HG03159 (cell line): ENCODE data around the gene WDR7.
A peak's percentile ranks its signal among the peaks of the same experiment; 100 is the strongest.

Source experiments
- ATAC-seq: cut with Tn5 transposase; IDR thresholded peaks from one replicate; pipeline ENCODE4 v1.9.1; 2021; ENCODE audit warnings: mild to moderate bottlenecking, moderate library complexity; ENCODE audit not compliant: unreplicated experiment

Gene WDR7

DNA sequence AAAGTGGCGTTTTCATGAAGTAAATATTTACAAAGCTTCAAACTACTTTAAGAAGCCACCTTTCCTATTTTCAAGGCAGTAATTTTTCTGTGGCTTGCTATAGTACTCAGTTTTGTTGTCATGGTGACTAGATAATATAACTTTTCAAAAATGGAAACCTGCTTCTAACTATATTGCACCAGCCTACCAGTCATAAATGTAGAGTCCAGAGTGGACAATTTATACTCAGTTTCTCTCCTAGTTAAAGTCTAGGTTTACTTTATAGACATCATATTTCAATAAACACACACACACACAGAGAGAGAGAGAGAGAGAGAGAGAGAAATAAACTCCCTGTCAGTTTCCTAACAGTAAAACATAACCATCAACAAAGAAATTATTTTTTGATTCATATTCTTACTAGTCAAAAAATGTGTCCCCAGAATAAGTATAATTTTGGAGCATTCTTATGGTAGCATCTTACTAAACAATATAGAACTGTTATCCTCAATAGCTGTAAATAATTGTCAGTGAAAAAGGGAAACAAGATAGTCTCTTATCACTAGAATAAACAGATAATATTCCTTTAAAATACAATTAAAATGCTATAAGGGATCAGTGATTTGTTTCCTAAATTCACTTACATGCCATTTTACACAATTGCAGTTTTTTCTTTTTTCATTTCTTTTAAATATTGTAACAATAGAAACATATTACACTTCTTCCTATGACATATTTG lies 332.3 kb downstream of the WDR7 start:
- no peak for ATAC-seq

DNA sequence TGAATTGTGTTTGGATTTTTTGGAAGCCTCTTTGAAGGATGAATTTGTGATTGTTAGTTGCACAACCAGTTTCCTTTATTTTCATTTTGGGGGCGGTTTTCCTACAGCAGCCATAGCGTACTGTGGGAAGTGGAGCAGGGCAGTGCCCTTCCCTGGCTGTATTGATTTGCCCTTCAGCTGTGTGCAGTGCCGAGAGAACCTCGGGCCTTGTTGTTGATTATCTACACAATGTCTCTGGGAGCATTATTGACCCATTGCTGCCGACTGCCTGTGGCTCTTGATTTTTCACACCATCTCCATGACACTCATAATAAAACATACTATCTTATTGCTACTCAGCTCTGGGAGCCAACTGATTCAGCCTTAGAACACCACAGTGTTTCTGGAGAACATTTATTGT lies 333.6 kb downstream of the WDR7 start:
- ATAC-seq: no peak

DNA sequence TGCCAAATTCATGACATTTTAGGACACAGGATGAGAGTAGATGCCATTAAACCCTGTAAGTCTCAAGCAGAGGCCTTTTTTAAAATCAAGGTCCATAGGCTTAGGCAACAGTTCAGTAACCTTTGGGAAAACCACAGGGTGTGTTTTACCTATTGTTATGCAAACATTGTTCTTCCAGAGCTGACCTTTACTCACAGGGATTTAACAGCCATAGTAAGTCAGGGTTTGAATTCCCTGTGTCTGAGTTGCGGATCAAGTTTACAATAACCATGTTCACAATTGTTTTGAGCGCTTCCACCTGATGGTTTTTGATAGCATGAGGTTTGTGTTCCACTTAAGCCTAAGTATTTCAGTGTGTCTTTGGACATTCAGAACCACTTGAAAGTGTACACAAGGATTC lies 335.7 kb downstream of the WDR7 start:
- no peak for ATAC-seq

DNA sequence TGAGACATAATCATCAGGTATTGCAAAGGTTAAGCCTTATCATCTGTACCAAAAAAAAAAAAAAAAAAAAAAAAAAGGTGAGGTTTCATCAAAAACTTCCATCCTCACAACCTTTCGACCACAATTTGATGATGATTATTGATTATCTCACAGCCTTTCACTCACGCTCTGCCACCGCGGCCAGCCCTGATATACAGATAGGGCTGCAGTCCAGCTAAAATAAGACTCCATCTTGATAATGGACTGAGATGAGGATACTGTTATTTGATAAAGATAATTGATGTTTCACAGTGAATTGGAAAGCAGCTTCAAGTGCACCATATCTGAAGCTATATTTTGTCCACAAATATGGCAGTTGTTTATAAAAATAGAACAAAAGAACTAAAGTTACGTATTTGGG lies 336.1 kb downstream of the WDR7 start:
- no peak for ATAC-seq

DNA sequence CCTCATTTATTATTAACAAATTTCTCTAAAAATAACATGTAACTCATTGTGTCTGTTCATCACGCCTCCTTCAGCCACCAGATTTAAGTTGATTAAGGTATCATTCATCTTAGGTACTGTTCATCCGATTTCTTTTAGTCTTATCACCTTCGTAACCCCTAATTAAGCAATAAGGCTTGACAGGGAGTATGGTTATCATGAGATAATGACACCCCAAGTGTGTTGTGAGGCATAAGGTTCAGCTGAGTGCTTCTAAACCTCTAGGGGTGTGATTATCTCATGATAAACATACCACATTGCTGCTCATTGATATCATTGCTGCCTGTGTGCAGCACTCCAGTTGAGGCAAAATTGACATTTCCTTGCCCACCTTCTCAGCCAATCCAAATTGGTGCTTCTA lies 336.9 kb downstream of the WDR7 start:
- no peak for ATAC-seq

DNA sequence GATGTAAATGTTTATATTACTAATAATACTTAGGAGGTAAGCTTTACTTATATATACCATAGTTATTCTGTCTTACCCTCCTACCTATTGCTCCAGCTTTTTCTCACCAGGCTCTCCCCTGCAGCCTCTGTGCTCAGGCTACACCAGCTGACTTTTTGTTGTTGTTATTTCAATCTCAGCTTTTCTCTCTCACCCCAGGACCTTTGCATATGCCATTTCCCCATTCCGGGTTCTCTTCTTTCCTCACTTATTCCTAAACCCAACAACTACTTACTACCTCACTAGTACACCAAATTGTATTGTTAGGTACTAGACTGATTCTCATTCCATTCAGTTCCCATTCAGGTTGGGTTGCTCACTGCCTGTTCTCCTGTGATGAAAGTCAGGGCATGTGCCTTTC lies 339.5 kb downstream of the WDR7 start:
- ATAC-seq: no peak

DNA sequence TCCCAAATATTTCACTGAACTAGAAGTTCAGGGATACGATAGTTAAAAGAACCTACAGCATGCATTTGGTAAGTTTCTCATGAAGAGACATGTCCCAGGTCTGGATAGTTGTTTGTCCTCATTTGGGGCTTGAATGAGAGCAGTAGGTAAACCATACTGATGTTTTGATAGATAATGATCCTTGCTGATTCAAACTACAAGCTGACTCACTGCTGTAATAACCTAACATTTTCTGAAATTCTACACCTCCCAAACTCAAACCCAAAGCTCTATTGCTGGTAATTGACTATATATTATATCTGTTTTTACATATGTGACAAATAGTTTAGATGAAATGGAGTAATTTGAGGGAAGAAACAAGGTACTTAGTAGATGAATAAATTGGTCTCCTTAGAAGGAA lies 341.6 kb downstream of the WDR7 start:
- no peak for ATAC-seq

DNA sequence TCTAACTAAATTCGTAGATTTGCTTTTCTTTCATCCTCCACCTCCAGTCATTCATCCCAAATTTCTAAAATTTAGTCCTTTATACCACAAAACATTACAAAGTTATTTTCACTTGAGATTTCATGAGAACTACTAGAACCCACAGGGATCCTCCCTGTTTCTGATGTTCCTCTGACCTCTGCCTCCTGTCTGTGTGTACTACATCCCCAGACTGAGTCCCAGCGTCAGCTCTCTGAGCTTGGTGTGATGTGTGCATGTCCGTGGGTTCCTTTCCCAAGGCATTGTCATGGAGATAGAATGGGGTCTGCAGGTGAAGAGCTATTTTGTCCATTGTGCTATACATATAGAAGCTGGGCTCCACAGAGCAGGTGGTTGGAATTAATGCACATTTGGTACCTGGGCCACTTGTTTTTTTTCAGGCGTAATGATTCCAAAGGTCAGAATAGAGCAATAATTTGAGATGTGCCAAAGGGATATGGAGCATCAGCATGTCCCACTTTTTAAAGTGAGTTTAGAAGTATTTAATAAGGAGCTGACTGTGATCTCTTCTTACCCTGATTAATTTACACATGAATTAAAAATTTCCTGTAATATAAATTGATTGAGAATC lies 344.5 kb downstream of the WDR7 start:
- ATAC-seq: no peak

DNA sequence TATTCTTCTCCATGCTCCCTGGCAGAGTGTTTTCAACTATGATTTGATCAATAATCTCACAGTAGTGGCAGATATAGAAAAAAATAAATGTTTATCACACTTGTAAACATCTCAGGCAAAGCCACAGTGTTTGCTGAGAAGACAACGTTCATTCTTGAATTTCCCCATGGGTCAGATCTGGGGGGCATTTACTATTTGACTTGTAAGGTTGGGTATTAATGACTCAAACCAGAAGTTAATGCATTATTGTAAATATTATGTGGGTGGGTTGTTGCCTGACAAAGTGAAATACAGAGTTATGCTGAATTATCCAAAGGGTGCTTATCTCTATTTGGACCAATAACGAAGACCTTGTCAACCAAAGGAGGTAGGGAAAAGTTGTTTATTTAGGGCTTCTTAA lies 346.0 kb downstream of the WDR7 start:
- no peak for ATAC-seq

DNA sequence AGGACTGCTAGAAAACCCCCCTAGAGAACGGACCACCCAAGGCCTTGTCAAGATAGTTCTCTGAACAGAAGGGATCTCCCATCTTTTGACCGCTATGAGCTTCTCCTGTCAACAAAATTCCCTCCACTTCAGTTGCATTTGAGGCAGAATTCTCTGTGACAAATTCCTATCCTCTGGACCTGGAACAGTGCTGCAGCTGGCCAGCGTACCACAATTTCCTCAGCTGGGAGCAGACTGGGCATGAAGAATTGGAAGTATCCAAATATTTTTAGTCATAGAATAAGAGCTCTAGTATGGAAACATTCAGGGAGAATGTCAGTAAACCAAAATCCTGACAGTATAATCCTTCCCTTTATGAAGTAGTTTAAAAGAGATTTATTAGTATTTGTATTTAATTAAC lies 348.7 kb downstream of the WDR7 start:
- no peak for ATAC-seq

DNA sequence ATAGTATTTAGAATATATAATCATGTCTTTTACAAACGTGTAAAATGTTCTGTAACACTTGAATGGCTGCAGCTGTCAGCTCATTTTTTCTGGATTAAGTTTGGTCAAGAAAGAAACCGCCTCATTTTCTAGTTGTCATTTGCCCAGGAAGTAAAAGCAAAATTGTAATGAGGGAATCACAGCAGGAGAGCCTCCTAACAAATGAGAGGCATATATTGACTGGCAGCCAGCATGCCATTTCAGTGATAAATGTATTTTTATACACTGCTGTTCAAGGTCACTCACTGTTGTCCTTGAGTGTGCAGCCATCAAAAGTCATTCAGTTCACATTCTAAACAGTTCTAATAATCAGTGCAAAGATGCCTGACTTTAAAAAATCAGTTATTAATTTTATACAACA lies 351.5 kb downstream of the WDR7 start:
- ATAC-seq: no peak

DNA sequence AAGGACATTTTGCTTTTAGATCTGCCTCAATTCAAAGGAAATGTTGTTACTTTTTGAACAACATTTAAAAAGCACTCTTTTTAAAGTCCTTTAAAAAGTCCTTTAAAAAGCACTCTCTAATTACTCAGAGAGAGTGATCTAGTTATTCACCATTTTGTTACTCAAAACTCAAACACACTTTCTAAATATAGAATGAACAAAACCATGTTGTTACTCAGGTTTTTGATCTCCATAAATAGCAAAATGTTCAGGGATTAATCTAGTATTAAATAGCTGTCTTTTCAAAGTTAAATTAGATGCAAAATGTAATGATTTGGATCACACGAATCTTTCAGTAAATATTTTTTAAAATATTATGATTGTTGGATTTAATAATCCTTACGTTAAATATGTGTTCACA lies 352.2 kb downstream of the WDR7 start:
- ATAC-seq: no peak

DNA sequence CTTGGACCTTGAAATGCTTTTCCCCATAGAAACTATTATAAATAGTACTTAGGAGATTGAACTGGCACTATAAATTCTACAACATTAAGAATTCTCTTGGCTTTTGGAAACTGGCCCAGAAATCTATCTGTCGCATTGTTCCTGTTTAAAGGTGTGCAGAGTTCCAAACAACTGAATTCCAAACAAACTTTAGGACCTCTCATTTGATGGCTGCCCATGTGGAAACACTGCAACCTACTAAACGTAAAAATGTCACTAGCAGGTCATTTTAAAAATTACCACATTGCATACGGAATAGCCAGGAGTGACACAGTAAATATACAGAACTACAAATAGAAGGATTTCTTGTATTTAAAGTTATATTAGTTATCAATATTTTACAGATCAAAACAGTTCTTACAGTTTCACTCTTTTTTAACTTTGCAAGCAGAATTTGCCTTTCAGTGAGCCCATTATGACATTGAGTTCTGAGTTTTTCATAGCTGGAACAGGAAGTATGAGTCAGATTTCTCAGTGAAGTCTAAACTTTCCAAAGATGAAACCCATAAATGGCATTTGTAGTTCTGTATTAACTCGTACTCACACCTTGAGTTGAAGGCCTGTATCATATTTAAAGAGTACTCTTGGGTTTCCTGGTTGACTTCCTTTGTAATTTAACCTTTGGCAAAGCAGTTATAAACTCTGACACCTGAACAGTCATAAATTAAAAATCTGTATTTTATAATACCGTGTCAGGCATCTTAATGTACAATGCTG lies 353.4 kb downstream of the WDR7 start:
- peak; percentile 97 for ATAC-seq

DNA sequence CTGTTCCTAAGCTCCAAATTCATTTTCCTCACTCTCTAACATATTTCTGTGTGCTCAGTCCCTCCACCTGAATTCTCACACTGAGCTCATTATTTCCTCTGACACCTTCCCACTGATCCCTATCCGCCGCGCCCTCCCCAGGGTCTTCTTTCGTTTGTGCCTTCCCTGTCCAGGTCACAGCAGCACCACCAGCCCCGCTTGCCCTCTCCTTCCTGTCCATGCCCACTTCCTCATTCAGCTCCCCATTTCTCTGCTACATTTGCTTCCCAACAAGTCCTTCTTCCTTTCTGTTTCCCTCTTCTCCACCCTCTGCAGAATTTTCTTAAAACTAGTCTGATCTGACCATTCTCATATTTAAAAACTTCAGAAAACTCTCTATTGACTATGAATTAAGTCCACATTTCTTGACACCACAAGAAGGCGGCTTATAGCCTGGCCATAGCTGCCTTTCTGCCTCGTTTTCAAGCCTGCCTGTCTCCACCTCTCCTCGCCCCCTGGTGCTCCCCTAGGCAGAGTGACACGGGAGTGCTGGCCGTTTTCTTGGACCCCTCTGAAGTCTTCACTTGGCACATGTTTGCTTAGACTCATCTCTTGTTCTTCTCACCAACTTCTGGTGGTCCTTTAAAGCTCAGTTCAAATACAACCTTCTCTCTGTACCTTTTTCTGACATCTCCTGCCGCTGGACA lies 357.0 kb downstream of the WDR7 start:
- no peak for ATAC-seq

DNA sequence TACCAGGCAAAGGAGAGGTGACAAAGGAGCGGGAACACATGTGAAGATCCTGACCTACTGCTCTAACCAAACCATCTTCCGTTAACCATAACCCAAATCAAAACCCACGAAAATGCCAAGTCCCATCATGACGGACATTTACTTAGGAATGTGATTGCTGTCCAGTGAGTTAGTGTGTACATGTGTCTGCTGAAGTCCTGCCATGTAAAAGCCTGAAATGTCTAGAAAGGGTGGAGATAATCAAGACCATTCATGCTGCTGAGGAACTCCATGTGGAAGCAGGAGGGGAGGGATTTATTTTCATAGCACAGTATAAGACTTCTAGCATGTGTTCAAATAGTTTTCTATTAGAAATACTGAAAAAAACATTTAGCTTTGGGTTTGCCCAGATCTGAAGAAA lies 358.7 kb downstream of the WDR7 start:
- ATAC-seq: no peak

DNA sequence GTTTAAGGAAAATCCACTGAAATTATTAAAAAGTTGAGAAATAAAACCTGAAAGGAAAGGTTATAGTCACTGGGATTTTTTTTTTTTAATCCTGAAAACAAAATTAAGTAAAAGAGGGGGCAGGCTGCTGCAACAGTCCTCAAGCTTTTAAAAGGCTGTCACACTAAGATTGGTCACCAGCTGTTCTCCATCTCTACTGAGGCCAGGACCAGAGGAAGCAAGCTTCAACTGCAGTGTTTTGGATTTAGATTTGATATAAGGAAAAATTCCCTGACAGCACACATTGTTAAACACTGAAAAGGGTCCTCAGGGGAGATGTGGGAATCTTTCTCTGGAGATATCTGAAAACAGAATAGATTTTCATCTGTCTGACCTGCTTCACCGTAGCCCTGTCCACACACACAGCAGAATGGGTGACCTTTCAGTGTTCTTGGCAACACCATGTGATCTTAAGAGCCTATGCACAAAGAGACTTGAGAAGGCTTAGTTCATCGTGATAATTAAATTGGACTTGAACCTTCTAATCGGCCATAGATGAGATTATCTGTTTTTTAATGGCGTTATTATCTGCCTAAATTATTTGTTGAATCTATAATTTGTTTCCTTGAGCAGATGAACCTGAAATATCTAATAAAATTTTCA lies 363.7 kb downstream of the WDR7 start:
- no peak for ATAC-seq

DNA sequence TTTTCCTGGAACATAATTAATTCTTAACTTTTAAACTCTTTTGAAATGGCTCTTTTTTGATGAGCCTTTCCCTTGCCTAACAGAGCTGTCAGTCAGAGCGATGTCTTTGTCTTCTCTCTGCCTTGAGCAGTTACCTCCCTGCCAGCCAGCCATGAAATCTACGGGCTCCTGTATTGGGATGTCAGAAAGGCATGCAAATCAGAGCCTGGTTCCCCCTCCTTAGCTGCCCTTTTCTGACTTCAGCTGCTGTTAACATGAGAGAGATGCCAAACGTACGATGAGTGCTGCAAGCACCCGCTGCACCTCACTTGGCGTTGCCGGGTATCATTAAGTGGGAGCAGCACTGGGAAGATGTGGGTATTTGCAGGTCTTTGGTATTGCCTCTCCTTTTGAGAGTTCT lies 364.3 kb downstream of the WDR7 start:
- ATAC-seq: no peak

DNA sequence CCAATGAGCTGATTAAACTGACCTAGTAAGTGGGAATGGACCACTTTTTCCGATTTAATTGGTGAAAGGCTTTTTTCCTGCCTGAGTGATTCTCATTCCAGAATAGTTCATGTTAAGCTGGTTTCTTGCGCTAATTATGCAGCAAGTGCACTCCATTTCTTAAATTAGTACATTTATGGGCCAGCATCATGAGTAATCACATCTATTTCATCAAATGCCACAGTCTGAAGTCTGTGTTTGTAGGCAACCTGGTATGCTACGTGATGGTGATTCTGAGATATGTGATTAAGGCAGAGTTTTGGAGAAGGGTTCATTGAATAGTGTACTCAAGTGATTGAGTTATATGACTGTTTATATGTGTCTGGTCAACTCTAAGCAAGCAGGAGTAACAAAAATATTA lies 367.7 kb downstream of the WDR7 start:
- no peak for ATAC-seq

DNA sequence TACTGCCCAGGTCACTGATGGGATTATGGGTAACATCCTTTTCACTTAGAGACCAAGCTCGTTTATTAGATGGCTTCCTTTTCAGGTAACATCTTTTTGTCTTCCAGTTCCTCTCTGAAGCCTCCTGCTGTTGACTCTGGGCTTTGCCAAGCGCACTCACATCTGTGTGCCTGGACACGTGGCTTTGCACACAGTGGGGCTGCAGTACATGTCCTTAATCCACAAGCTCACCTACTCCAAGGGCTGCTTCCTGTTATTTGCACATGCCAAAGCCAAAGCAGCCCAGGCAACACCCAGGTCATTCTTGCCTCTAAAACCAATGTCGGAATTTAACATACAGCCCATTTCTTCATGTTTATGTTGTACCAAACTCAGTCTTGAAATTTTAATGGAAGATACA lies 371.6 kb downstream of the WDR7 start:
- no peak for ATAC-seq

DNA sequence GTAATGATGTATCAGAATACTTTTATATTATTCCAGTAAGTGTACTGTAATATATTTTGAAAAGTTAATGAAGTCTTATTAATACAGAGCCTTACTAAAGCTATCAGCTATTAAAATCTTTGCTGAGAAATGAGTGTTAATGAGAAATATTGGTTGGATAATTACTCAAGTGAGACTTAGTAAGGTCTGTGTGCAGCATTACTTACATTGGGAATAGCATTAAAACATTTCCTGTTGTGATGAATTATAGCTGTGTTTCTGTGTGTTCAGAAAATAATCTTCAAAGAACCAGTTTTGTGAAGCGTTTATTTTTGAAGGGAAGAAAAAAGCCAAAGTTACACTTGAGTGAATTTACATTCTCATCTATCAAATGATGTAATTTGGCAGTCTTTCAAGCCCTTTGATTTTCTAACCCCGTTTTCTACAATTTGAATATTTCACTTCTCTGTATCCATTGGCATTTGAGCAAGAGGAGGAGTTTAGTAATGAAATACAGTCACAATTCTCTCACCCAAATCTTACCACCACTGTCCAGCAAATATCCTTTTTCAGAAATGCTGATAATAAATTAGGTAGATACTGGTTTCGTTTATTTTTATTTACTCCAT lies 372.2 kb downstream of the WDR7 start:
- ATAC-seq: no peak

DNA sequence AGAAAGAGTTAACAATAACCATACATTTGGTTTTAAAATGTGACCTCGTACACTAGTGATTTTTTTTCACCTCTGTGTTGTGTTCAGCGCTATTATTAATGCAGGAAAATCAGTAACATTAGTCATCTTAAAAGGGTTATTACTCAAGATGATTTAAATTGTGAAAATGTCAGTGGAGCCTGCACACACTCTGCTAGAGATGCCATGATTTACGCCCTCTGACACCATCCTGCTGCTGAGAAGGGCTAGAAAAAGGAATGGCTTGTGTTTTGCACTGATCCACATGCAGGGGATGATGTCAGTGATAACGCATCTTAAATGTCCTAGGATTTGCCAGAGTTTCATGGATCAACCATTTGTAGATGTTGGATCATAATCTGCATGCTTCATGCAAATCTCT lies 374.4 kb downstream of the WDR7 start:
- no peak for ATAC-seq
